GM06990 (cell line): ENCODE data around the gene DPM3.

Experiments
- DNase-seq: peaks from one replicate; pipeline ENCODE4 v3.0.0-alpha.2; 2011; ENCODE audit not compliant: insufficient read length; ENCODE audit errors: extremely low read depth
- H3K27me3 ChIP-seq: replicated peaks from 2 replicates; pipeline ENCODE4 v1.6.0; 2011; ENCODE audit warnings: low read length; ENCODE audit not compliant: control insufficient read depth, insufficient read depth
- H3K36me3 ChIP-seq: 2 replicates; pipeline ENCODE4 v1.5.1; 2011; ENCODE audit warnings: low read length; ENCODE audit not compliant: control insufficient read depth, insufficient read depth
- H3K4me3 ChIP-seq: replicated peaks from 2 replicates; pipeline ENCODE4 v1.5.1; 2011; ENCODE audit warnings: low read depth, mild to moderate bottlenecking, control low read depth, low read length
- CTCF ChIP-seq: IDR thresholded peaks from 2 replicates; pipeline ENCODE4 v1.5.1; 2011; ENCODE audit warnings: low read length, control low read depth, mild to moderate bottlenecking, inconsistent platforms; ENCODE audit not compliant: insufficient read depth, poor library complexity, severe bottlenecking

Gene DPM3

GRCh38 chr1:155117610-155118009, 22.7 kb downstream of the DPM3 start:
- DNase-seq: no peak
- no peaks in the 10 kb centered on the region for H3K36me3 ChIP-seq
- no peak for TF ChIP-seq CTCF
- H3K4me3 ChIP-seq: no peak overlapping the region
- no peaks in the 10 kb centered on the region for H3K27me3 ChIP-seq

GRCh38 chr1:155116113-155116764, 24.1 kb downstream of the DPM3 start:
- H3K27me3 ChIP-seq: no peaks in the 10 kb centered on the region
- no peak for TF ChIP-seq CTCF
- no peak for DNase-seq
- no peak overlapping the region for H3K4me3 ChIP-seq
- no peaks in the 10 kb centered on the region for H3K36me3 ChIP-seq

- Histone ChIP-seq H3K36me3 (no peaks in the 10 kb centered on the region), H3K27me3 (no peaks in the 10 kb centered on the region), H3K4me3 (no peak overlapping the region)
- TF ChIP-seq CTCF: no peak
- no peak for DNase-seq
These were observed 26.8 kb downstream of the DPM3 start for GRCh38 chr1:155113450-155113980.

- H3K27me3 ChIP-seq: no peaks in the 10 kb centered on the region
- no peak for TF ChIP-seq CTCF
- DNase-seq: no peak
- no peaks in the 10 kb centered on the region for H3K36me3 ChIP-seq
- H3K4me3 ChIP-seq: no peak overlapping the region
These were observed 29.5 kb downstream of the DPM3 start for GRCh38 chr1:155110826-155111225.

- Histone ChIP-seq H3K4me3 (no peak overlapping the region), H3K27me3 (no peaks in the 10 kb centered on the region), H3K36me3 (no peaks in the 10 kb centered on the region)
- no peak for TF ChIP-seq CTCF
- no peak for DNase-seq
These were observed 29.9 kb downstream of the DPM3 start for GRCh38 chr1:155110381-155110780.
